NCI-H524 (cell line): Measurements from ENCODE around the gene GARNL3.

Experiments used
- DNase-seq, 2 experiments: peaks; one replicate each; lab custom pipeline; 2025; lab: John Stamatoyannopoulos, UW

The GARNL3 gene

GRCh38 chr9:127349483-127350113 lies 85.0 kb downstream of the GARNL3 start:
- DNase-seq: no peak

- peak; percentile 80 to 96 for DNase-seq
Measured at GRCh38 chr9:127351182-127352166, 86.9 kb downstream of the GARNL3 start.

- no peak for DNase-seq
Measured at GRCh38 chr9:127353882-127354281, 89.3 kb downstream of the GARNL3 start.

- DNase-seq: no peak
Measured at GRCh38 chr9:127356906-127357305, 92.3 kb downstream of the GARNL3 start.

GRCh38 chr9:127358023-127358535 lies 93.5 kb downstream of the GARNL3 start:
- no peak for DNase-seq

- no peak for DNase-seq
Measured at GRCh38 chr9:127358770-127359169, 94.2 kb downstream of the GARNL3 start.

GRCh38 chr9:127360250-127360649 lies 95.7 kb downstream of the GARNL3 start:
- DNase-seq: no peak

- DNase-seq: peak; percentile 25 to 38
Measured at GRCh38 chr9:127360829-127361228, 96.3 kb downstream of the GARNL3 start.

DNA sequence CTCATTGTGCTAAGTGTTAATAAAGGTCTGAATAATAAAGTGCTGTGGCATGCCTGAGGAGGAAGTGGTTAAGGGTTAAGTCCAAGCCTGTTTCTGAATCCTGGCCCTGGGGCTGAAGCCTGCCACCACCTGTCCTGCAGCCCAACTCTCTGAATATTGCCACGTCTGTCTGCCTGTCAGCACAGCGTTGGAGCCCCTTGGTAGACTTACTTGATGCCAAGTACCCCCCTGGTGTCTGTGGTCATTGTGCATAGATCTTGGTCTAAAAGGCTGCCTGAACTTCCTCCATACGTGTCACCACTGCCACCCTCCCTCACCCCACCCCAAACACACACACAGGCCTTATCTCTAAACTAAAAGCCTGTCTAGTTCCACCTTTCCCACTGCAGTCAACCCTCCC lies 97.0 kb downstream of the GARNL3 start:
- DNase-seq: no peak

GRCh38 chr9:127362829-127363228 lies 98.3 kb downstream of the GARNL3 start:
- DNase-seq: no peak

DNA sequence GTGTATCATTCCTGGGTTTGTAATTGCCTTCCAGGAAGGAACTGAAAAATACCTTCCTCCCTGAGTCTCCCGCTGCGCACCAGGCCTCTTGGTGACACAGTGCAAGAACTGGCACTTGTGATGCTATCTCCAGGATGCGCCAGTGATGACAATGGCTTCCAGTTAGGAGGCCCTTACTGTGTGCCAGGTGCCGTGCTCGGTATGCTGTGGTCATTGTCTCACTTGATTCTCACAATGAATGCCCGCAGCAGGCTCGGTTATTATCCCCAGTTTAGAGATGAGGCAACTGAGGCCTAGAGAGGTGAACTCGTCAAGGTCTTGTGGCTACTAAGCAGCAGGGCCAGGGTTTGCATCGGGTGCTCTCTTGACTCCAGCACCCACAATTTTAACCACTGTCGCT lies 100.9 kb downstream of the GARNL3 start:
- no peak for DNase-seq

DNA sequence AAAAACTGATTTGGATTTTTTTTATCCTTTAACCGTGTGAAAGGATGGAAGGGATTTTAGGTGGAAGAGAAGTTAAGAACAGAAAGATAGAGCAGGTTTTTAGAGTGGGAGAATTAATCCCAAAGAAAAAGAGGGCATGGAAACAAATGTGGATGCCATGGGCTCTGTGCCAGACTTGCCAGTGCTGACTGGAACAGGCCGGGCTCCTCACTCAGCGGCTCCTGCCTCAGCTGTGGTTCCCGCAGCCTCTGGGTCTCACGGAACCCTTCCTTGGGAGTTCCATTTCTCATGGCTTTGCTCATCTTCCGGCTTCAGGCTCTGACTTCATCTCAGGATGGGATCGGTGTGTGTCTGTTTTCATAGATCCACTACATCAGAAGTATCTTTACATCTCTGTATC lies 102.0 kb downstream of the GARNL3 start:
- DNase-seq: no peak

DNA sequence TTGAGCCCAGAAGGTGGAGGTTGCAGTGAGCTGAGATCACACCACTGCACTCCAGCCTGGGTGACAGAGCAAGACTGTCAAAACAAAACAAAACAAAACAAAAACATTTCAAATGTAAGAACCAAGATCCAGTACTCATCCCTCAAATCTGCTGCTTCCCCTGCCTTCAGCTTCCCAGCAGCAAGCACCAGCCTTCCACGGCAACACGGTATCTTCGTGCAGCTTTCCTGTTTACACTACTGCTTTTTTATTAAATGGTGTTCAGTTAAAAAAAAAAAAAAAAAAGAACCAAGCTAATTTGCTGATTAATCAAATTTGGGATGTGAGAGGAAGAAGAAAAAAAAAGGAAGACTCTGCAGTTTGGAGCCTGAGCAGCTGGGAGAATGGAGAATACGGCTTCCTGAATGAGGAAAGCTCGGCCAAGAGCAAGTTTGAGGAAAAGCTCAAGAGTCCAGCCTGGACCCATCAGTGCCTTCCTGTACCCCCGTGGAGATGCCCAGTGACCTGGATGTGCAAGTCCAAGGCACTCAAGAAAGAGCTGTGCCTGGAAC lies 104.4 kb downstream of the GARNL3 start:
- no peak for DNase-seq

DNA sequence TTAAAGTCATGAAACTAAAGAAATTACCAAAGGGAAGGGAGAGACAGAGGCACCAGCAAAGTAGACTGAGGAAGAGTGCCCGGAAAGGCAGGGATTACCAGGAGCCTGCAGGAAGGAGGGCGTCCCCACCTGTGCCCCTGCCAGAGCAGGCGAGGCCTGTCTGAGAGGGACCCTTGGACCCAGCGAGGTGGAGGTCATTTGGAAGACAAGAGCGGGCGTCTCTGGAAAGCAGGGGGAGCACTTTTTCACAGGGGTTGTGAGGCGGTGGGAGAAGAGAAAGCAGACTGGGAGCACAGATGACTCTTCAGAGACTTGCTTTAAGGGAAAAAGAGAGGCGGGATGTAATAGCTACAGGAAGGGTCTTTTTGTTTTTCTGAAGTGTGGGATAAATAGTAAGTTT lies 104.9 kb downstream of the GARNL3 start:
- DNase-seq: no peak

GRCh38 chr9:127370147-127370579 lies 105.6 kb downstream of the GARNL3 start:
- no peak for DNase-seq

- no peak for DNase-seq
Measured at GRCh38 chr9:127370672-127371648, 106.4 kb downstream of the GARNL3 start.

DNA sequence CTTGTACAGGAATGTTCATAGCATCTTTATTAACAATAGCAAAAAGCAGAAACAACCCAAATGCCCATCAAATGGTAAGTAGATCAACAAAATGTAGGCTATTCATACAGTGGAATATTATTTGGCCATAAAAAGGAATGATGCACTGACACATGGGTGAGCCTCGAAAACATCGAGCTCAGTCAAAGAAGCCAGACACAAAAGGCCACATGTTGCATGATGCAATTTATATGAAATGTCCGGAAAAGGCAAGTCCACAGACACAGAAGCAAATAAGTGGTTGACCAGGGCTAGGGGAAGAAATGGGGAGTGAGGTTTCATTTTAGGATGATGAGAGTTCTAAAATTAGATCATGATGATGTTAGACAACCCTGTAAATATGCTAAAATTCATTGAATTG lies 115.9 kb downstream of the GARNL3 start:
- DNase-seq: no peak

DNA sequence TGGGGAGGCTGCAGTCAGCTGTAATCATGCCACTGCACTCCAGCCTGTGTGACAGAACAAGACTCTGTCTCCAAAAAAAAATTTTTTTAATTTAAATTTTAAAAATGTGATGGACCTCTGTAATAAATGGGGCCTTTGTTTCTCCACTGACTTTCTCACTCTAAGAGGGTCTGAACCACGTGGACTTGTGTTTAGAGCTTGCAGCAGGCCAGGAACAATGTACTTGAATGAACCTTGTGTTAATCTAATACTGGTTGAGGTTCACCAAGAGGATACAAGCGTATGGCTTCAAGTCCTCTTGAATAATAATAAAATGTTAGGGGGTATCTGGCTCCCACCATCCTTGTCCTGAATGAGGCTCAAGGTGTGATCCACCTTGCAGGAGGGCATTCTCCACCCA lies 118.0 kb downstream of the GARNL3 start:
- DNase-seq: no peak

GRCh38 chr9:127384016-127384730 lies 119.6 kb downstream of the GARNL3 start:
- no peak for DNase-seq

DNA sequence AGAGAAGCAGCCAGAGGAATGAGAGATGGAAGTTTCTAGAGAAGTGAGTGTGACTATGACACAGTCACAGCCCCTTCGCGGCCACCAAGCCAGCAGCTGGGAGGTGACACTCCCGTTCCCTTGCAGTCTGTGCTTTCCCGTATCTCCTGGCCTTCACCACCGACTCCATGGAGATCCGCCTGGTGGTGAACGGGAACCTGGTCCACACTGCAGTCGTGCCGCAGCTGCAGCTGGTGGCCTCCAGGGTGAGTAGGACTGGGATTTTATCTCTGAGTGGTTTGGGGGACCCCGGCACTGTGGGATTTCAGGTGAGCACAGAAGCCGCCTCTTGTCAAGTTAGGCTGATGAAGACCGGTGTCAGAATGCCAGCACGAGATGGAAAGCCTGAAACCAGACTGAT lies 120.3 kb downstream of the GARNL3 start:
- no peak for DNase-seq

DNA sequence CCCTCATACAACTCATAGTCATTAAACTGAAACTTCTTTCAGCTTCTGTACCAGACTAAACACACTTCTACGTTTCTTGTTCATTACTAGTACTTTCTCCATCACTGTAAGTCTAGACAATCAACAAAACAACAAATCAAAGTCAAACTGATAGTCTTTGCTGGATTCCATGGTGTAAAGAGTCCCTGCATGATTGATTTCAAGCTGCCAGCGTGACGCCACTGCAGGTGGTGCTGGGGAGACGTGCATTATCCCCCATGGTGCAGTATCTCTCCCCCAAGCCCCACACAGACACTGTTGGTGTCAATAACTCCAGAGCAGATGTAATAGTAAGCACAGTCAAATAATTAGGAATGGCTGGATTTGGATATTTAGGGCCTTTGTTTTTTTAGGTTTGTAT lies 121.7 kb downstream of the GARNL3 start:
- no peak for DNase-seq
